Measurements from ENCODE around the gene SV2B. TPM values are rescaled to one million over a fixed set of nuclear protein-coding genes. Genes with fewer than 3 reads are reported as not detected.

Gene SV2B
- total RNA-seq, 1 donor from 2014 or later, result not detected

DNA sequence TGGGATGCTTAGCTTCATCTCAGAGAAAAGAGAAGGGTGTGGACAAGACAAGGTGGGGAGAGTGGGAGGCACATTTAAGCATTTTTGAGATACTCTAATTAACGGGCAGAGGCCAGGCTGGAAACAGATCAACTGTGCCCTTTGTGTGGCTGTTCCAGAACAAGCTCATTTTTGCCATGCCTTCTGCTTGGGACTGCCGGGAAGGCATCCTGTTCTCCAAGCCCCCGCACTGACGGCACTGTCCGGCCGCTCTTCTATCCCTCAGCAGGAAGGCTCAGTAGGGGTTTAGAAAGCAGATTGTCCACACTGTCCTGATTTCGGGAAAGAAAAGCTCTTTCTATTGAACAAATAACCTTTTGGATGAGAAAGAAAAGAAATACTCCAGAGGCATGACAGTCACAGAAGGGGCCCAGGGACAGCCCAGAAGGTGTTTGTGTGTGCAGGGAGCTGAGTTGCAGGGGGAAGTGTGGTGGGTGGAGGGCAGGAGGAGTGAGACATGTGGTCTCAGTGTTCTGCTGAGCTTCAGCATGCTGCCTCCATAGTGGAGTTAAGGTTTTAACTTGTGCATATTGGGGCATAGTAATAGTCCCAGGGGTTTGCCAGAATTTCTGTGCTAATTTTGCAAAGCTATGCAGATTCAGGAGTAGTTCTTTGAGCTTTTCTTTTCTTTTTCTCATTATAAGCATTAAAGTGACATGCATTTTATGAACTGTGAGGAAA lies 27.3 kb downstream of the SV2B start:
- H3K9ac ChIP-seq (ENCODE audit: low read length), result no peak overlapping the region
- Mint-ChIP-seq H3K4me1 (ENCODE audit: low read depth, unreplicated experiment) (no peaks in the 10 kb centered on the region), H3K27ac (ENCODE audit: unreplicated experiment) (no peak overlapping the region), H3K9me3 (ENCODE audit: unreplicated experiment) (no peaks in the 10 kb centered on the region), H3K27me3 (ENCODE audit: low read depth, unreplicated experiment) (peaks cover 11% of the 10 kb centered on the region), H3K36me3 (ENCODE audit: low read depth, unreplicated experiment) (no peaks in the 10 kb centered on the region), H3K4me3 (ENCODE audit: unreplicated experiment) (no peak overlapping the region)
- no peak overlapping the region for H3K4me2 ChIP-seq (ENCODE audit: low read length)
- no peak overlapping the region for H2AFZ ChIP-seq (ENCODE audit: low read depth, low read length)
- H3K4me1 ChIP-seq (ENCODE audit: insufficient read depth, low read length), result no peaks in the 10 kb centered on the region
- H3K27ac ChIP-seq (ENCODE audit: low read depth, low read length), result no peak overlapping the region
- FAIRE-seq, result no peak
- H4K20me1 ChIP-seq (ENCODE audit: insufficient read depth, low read length), result no peaks in the 10 kb centered on the region
- no peaks in the 10 kb centered on the region for H3K9me3 ChIP-seq (ENCODE audit: insufficient read depth, low read depth, low read length)
- TF ChIP-seq EZH2 (IDR thresholded peaks at IDR 0.05; ENCODE audit: insufficient read depth, low read length), result no peak
- TF ChIP-seq, protein P1, sequence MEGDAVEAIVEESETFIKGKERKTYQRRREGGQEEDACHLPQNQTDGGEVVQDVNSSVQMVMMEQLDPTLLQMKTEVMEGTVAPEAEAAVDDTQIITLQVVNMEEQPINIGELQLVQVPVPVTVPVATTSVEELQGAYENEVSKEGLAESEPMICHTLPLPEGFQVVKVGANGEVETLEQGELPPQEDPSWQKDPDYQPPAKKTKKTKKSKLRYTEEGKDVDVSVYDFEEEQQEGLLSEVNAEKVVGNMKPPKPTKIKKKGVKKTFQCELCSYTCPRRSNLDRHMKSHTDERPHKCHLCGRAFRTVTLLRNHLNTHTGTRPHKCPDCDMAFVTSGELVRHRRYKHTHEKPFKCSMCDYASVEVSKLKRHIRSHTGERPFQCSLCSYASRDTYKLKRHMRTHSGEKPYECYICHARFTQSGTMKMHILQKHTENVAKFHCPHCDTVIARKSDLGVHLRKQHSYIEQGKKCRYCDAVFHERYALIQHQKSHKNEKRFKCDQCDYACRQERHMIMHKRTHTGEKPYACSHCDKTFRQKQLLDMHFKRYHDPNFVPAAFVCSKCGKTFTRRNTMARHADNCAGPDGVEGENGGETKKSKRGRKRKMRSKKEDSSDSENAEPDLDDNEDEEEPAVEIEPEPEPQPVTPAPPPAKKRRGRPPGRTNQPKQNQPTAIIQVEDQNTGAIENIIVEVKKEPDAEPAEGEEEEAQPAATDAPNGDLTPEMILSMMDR (IDR thresholded peaks at IDR 0.05; ENCODE audit: insufficient read depth, low read depth, low read length), result no peak
- no peaks in the 10 kb centered on the region for H3K79me2 ChIP-seq (ENCODE audit: insufficient read depth, low read length)
- no peak overlapping the region for H3K4me3 ChIP-seq (ENCODE audit: insufficient read depth, low read depth, low read length)
- no peaks in the 10 kb centered on the region for H3K36me3 ChIP-seq (ENCODE audit: insufficient read depth, low read length)
- no peak for DNase-seq (ENCODE audit: low read depth)
- no peaks in the 10 kb centered on the region for H3K27me3 ChIP-seq (ENCODE audit: insufficient read depth, low read length)

DNA sequence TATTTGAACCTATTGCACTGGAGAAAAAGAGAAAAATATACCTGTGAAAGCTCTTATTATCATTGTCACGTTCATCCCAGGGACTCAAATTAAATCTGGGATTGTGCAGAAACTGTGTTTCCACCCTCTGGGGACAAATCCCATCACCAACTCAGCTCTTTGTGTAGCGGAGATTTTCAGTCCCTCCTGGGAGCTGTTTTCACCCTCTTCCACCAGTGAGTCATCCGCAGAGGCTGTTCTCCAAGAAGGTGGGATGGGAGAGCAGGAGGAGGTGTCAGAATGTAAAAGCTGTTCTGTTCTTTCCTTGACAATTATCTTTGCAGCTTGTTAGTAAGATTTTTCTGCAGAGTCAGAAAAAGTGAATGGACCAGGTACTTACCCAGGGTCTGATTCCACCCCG lies 28.0 kb downstream of the SV2B start:
- Histone ChIP-seq H3K27ac (ENCODE audit: low read depth, low read length) (no peak overlapping the region), H4K20me1 (ENCODE audit: insufficient read depth, low read length) (no peaks in the 10 kb centered on the region), H3K4me1 (ENCODE audit: insufficient read depth, low read length) (no peaks in the 10 kb centered on the region), H3K79me2 (ENCODE audit: insufficient read depth, low read length) (no peaks in the 10 kb centered on the region), H3K4me2 (ENCODE audit: low read length) (no peak overlapping the region), H3K9ac (ENCODE audit: low read length) (no peak overlapping the region), H3K27me3 (ENCODE audit: insufficient read depth, low read length) (no peaks in the 10 kb centered on the region), H3K9me3 (ENCODE audit: insufficient read depth, low read depth, low read length) (no peaks in the 10 kb centered on the region), H2AFZ (ENCODE audit: low read depth, low read length) (no peak overlapping the region), H3K36me3 (ENCODE audit: insufficient read depth, low read length) (no peaks in the 10 kb centered on the region), H3K4me3 (ENCODE audit: insufficient read depth, low read depth, low read length) (no peak overlapping the region)
- TF ChIP-seq, protein P1 (IDR thresholded peaks at IDR 0.05; ENCODE audit: insufficient read depth, low read depth, low read length), result no peak
- TF ChIP-seq EZH2 (IDR thresholded peaks at IDR 0.05; ENCODE audit: insufficient read depth, low read length), result no peak
- no peaks in the 10 kb centered on the region for H3K36me3 Mint-ChIP-seq (ENCODE audit: low read depth, unreplicated experiment)
- H3K27me3 Mint-ChIP-seq (ENCODE audit: low read depth, unreplicated experiment), result peaks cover 8% of the 10 kb centered on the region
- H3K4me1 Mint-ChIP-seq (ENCODE audit: low read depth, unreplicated experiment), result no peaks in the 10 kb centered on the region
- no peak overlapping the region for H3K4me3 Mint-ChIP-seq (ENCODE audit: unreplicated experiment)
- DNase-seq (ENCODE audit: low read depth) (no peak), FAIRE-seq (no peak)
- H3K9me3 Mint-ChIP-seq (ENCODE audit: unreplicated experiment), result no peaks in the 10 kb centered on the region
- no peak overlapping the region for H3K27ac Mint-ChIP-seq (ENCODE audit: unreplicated experiment)

DNA sequence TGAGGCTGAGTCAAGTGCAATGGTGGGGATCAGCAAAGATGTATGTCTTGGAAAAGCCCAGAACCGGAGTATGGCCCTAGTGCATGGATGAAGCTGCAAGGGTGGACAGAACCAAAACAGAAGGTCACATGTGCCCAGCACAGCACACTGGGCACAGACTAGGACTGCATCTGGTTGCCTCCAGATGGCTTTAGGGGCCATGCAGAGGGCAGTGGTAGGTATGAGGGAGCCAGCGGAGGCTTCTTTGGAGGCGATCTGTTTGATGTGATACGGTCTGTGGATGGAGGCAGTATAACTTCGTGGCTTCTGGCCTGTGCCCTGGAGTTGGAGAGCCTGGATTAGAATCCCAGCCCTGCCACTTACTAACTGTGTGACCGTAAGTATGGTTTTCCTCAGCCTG lies 29.4 kb downstream of the SV2B start:
- no peaks in the 10 kb centered on the region for H3K4me1 ChIP-seq (ENCODE audit: insufficient read depth, low read length)
- H3K9me3 ChIP-seq (ENCODE audit: insufficient read depth, low read depth, low read length), result no peaks in the 10 kb centered on the region
- DNase-seq (ENCODE audit: low read depth), result no peak
- no peak overlapping the region for H3K27ac Mint-ChIP-seq (ENCODE audit: unreplicated experiment)
- no peak overlapping the region for H3K4me3 Mint-ChIP-seq (ENCODE audit: unreplicated experiment)
- H3K9me3 Mint-ChIP-seq (ENCODE audit: unreplicated experiment), result no peaks in the 10 kb centered on the region
- no peak overlapping the region for H2AFZ ChIP-seq (ENCODE audit: low read depth, low read length)
- no peaks in the 10 kb centered on the region for H3K36me3 ChIP-seq (ENCODE audit: insufficient read depth, low read length)
- H4K20me1 ChIP-seq (ENCODE audit: insufficient read depth, low read length), result no peaks in the 10 kb centered on the region
- no peak for FAIRE-seq
- no peaks in the 10 kb centered on the region for H3K36me3 Mint-ChIP-seq (ENCODE audit: low read depth, unreplicated experiment)
- no peaks in the 10 kb centered on the region for H3K79me2 ChIP-seq (ENCODE audit: insufficient read depth, low read length)
- no peak overlapping the region for H3K27ac ChIP-seq (ENCODE audit: low read depth, low read length)
- no peak for TF ChIP-seq EZH2 (IDR thresholded peaks at IDR 0.05; ENCODE audit: insufficient read depth, low read length)
- TF ChIP-seq, protein P1 (IDR thresholded peaks at IDR 0.05; ENCODE audit: insufficient read depth, low read depth, low read length), result no peak
- peaks cover 5% of the 10 kb centered on the region for H3K27me3 Mint-ChIP-seq (ENCODE audit: low read depth, unreplicated experiment)
- H3K4me3 ChIP-seq (ENCODE audit: insufficient read depth, low read depth, low read length), result no peak overlapping the region
- H3K4me1 Mint-ChIP-seq (ENCODE audit: low read depth, unreplicated experiment), result no peaks in the 10 kb centered on the region
- H3K9ac ChIP-seq (ENCODE audit: low read length), result no peak overlapping the region
- H3K27me3 ChIP-seq (ENCODE audit: insufficient read depth, low read length), result no peaks in the 10 kb centered on the region
- H3K4me2 ChIP-seq (ENCODE audit: low read length), result no peak overlapping the region

All from astrocyte (in vitro differentiated cells and primary cell).